A549 (cell line): ENCODE results near the gene ZBTB48. TPM values are rescaled to one million over a fixed set of nuclear protein-coding genes. Genes with fewer than 3 reads are reported as not detected.

Experiments
- ATAC-seq, 2 experiments: fragments of 200-7000 bp in 1 of 2; fragments of >200 bp in 1 of 2; cut with Nextera tagmentation in 1 of 2; cut with Tn5 transposase in 1 of 2; 3 replicates each; pipeline versions ENCODE4 v1.8.0 to v1.9.1; 2018 to 2020; ENCODE audit warnings: mild to moderate bottlenecking in 1 of 2, moderate library complexity in 1 of 2
- CTCF ChIA-PET: fragments of 300-600 bp; sonication (Branson Sonifier 250); formaldehyde crosslinking; extraction: SDS; loops from one replicate; lab custom pipeline; 2021; ENCODE audit warnings: antibody characterized with exemption, inconsistent platforms; lab: Yijun Ruan, JAX
- POLR2A ChIA-PET: fragments of 350-600 bp; formaldehyde crosslinking; extraction: SDS; loops from one replicate; lab custom pipeline; 2021; ENCODE audit warnings: antibody characterized with exemption, inconsistent platforms; lab: Yijun Ruan, JAX
- DNase-seq, 2 experiments: peaks; one replicate each; pipeline versions ENCODE4 v3.0.0 to v3.0.0-alpha.2; 2011 to 2016; ENCODE audit warnings: low read depth in 1 of 2, low spot score in 1 of 2
- FAIRE-seq: peaks from 2 replicates; lab custom pipeline; 2011; peaks lifted over from hg19 to GRCh38; lab: Jason Lieb, UNC
- H3K27ac ChIP-seq, 2 experiments: fragments of >200 bp; sonication (Bioruptor Twin); formaldehyde crosslinking; 3 replicates each; pipeline ENCODE4 v1.5.1; 2016 to 2017
- H3K4me1 ChIP-seq: fragments of >200 bp; sonication (Bioruptor Twin); formaldehyde crosslinking; 3 replicates; pipeline ENCODE4 v1.6.1; 2016
- H3K4me2 ChIP-seq: fragments of >200 bp; sonication (Bioruptor Twin); formaldehyde crosslinking; 3 replicates; pipeline ENCODE4 v1.6.1; 2016
- H3K4me3 ChIP-seq: fragments of >200 bp; sonication (Bioruptor Twin); formaldehyde crosslinking; 3 replicates; pipeline ENCODE4 v1.5.1; 2016
- H3K9me3 ChIP-seq: fragments of >200 bp; sonication (Bioruptor Twin); formaldehyde crosslinking; 3 replicates; pipeline ENCODE4 v1.6.1; 2016
- BCL3 ChIP-seq: fragments of >200 bp; sonication (Bioruptor Twin); formaldehyde crosslinking; IDR thresholded peaks from 3 replicates; pipeline ENCODE4 v1.6.1; 2016
- CTCF ChIP-seq: fragments of >200 bp; sonication (Bioruptor Twin); formaldehyde crosslinking; IDR thresholded peaks from 3 replicates; pipeline ENCODE4 v1.5.1; 2016
- FOSL2 ChIP-seq, 2 experiments: fragments of 450-650 bp in 1 of 2; fragments of >200 bp in 1 of 2; sonication (Bioruptor Twin) in 1 of 2; formaldehyde crosslinking; IDR thresholded peaks; 2 replicates each; pipeline versions ENCODE4 v1.5.0 to v1.6.1; 2016 to 2020; ENCODE audit warnings: mild to moderate bottlenecking in 1 of 2, moderate library complexity in 1 of 2
- HDAC2 ChIP-seq: fragments of 200-600 bp; sonication (generic); IDR thresholded peaks from 2 replicates; pipeline ENCODE4 v1.6.1; 2016
- HES2 ChIP-seq: fragments of >200 bp; sonication (Bioruptor Twin); formaldehyde crosslinking; IDR thresholded peaks from 2 replicates; pipeline ENCODE4 v1.6.1; 2016
- HEYL ChIP-seq: fragments of 250-450 bp; sonication (Bioruptor Pico); IDR thresholded peaks from 2 replicates; pipeline ENCODE4 v1.8.0; 2021; ENCODE audit warnings: mild to moderate bottlenecking, moderate library complexity
- HOXB5 ChIP-seq: fragments of 250-450 bp; sonication (Bioruptor Pico); IDR thresholded peaks from 2 replicates; pipeline ENCODE4 v1.5.0; 2020; ENCODE audit warnings: mild to moderate bottlenecking, moderate library complexity
- JUN ChIP-seq, 2 experiments: fragments of >200 bp; sonication (Bioruptor Twin); formaldehyde crosslinking; IDR thresholded peaks; 2 replicates in 1 of 2; 3 replicates in 1 of 2; pipeline ENCODE4 v1.6.1; 2016 to 2017
- MAZ ChIP-seq: fragments of 150-350 bp; IDR thresholded peaks from 2 replicates; pipeline ENCODE4 v1.6.1; 2014; ENCODE audit warnings: antibody characterized with exemption, low read depth, low read length, borderline replicate concordance
- MYC ChIP-seq: IDR thresholded peaks from 2 replicates; pipeline ENCODE4 v1.6.1; 2012; ENCODE audit warnings: mild to moderate bottlenecking, inconsistent platforms, low read length, improper control_type of control experiment, borderline replicate concordance
- NR3C1 ChIP-seq: fragments of >200 bp; sonication (Bioruptor Twin); formaldehyde crosslinking; IDR thresholded peaks from 3 replicates; pipeline ENCODE4 v1.6.1; 2017
- PHF8 ChIP-seq: fragments of 200-600 bp; sonication (generic); IDR thresholded peaks from 2 replicates; pipeline ENCODE4 v1.6.1; 2016; ENCODE audit warnings: low read depth, mild to moderate bottlenecking, antibody characterized with exemption, moderate library complexity, borderline replicate concordance
- RCOR1 ChIP-seq: fragments of 150-350 bp; IDR thresholded peaks from 2 replicates; pipeline ENCODE4 v1.6.1; 2014; ENCODE audit warnings: antibody characterized with exemption, low read length, low read depth
- SREBF2 ChIP-seq: fragments of 450-650 bp; IDR thresholded peaks from 2 replicates; pipeline ENCODE4 v1.6.1; 2014; ENCODE audit warnings: mild to moderate bottlenecking, moderate library complexity
- TFCP2L1 ChIP-seq: fragments of 250-450 bp; sonication (Bioruptor Pico); IDR thresholded peaks from 2 replicates; pipeline ENCODE4 v1.5.0; 2021; ENCODE audit warnings: mild to moderate bottlenecking
- ZC3H11A ChIP-seq: fragments of 450-650 bp; IDR thresholded peaks from 2 replicates; pipeline ENCODE4 v1.6.1; 2014; ENCODE audit warnings: antibody characterized with exemption, mild to moderate bottlenecking
- ZNF302 ChIP-seq: fragments of 250-450 bp; sonication (Bioruptor Pico); IDR thresholded peaks from 2 replicates; pipeline ENCODE4 v1.9.0; 2021; ENCODE audit warnings: inconsistent platforms, mild to moderate bottlenecking, moderate library complexity
- ZSCAN20 ChIP-seq: fragments of 250-450 bp; sonication (Bioruptor Pico); IDR thresholded peaks from 2 replicates; pipeline ENCODE4 v1.8.0; 2022; ENCODE audit warnings: mild to moderate bottlenecking, moderate library complexity
- WGBS: methylation state at CpG from one replicate; pipeline ENCODE4 v1.1.6; 2017; ENCODE audit errors: missing lambda C conversion rate; 5-methylcytosine and 5-hydroxymethylcytosine counted together
- polyA plus RNA-seq, 4 experiments: library from polyadenylated mRNA; depleted of rRNA in 3 of 4; stranded (reverse); fragments of >200 nt; fragmentation: RNase III in 1 of 4; extraction: RNeasy Plus Mini Kit Qiagen cat#74134 plus additional on column Dnase treatment in 1 of 4; gene quantifications; 2 replicates in 3 of 4; 3 replicates in 1 of 4; pipeline ENCODE4 v1.2.3, GENCODE V29; 2011 to 2017

Gene ZBTB48
- polyA plus RNA-seq, 2 of the 4 experiments (the other 2 are of a cell fraction) = 8.0 to 13.1 TPM

GRCh38 chr1:6594977-6595740 lies 15.4 kb downstream of the ZBTB48 start:
- FAIRE-seq (no peak), DNase-seq (no peak), ATAC-seq (no peak)
- H3K9me3 ChIP-seq = no peaks in the 10 kb centered on the region
- no peak overlapping the region for H3K27ac ChIP-seq
- H3K4me1 ChIP-seq = peaks cover 8% of the 10 kb centered on the region; the same call in 2 of the 3 replicates
- ChIA-PET CTCF (interaction anchor here (1.2 to 1.7 kb wide), 2 partner anchors 11 to 41 kb away, joined by 3 to 4 read pairs; partner anchors contain the start of gene NOL9), POLR2A (no interaction called here)
- H3K4me2 ChIP-seq = no peak overlapping the region
- TF ChIP-seq BCL3 (no peak), ZC3H11A (no peak), CTCF (no peak), HES2 (no peak), FOSL2 (IDR thresholded peaks at IDR 0.05) (no peak), FOSL2 (CRISPR knock-in tag; IDR thresholded peaks at IDR 0.05) (no peak), HEYL (CRISPR knock-in tag) (no peak), MYC (no peak), RCOR1 (no peak), HDAC2 (no peak), ZSCAN20 (CRISPR knock-in tag) (no peak), JUN (IDR thresholded peaks at IDR 0.05) (no peak)
- H3K4me3 ChIP-seq = no peak overlapping the region
- 94% methylated on average over 11 of the region's 11 CpGs for WGBS

GRCh38 chr1:6596351-6596750 lies 16.6 kb downstream of the ZBTB48 start:
- DNase-seq = no peak
- H3K27ac ChIP-seq = no peak overlapping the region
- H3K4me1 ChIP-seq = peaks cover 13% of the 10 kb centered on the region; the same call in 2 of the 3 replicates
- H3K4me3 ChIP-seq = no peak overlapping the region
- POLR2A ChIA-PET = no interaction called here
- no peak overlapping the region for H3K4me2 ChIP-seq
- no peaks in the 10 kb centered on the region for H3K9me3 ChIP-seq
- no peak for ATAC-seq
- no peak for TF ChIP-seq NR3C1
- no peak for TF ChIP-seq MAZ
- no peak for TF ChIP-seq ZNF302
- no peak for TF ChIP-seq PHF8
- TF ChIP-seq TFCP2L1 (CRISPR knock-in tag) = no peak
- TF ChIP-seq FOSL2 (IDR thresholded peaks at IDR 0.05) = no peak
- TF ChIP-seq FOSL2 (CRISPR knock-in tag; IDR thresholded peaks at IDR 0.05) = no peak
- TF ChIP-seq, all 56 proteins: peak for 0
- CTCF ChIA-PET = interaction anchor here (1.7 kb wide), 2 partner anchors 12 to 42 kb away, joined by 4 read pairs; partner anchors contain the start of genes NOL9 and TAS1R1
- 77% methylated on average over 7 of the region's 7 CpGs for WGBS
- no peak for FAIRE-seq

GRCh38 chr1:6596886-6597776 lies 17.3 kb downstream of the ZBTB48 start:
- ATAC-seq = no peak
- FAIRE-seq = no peak
- Histone ChIP-seq H3K4me1 (peaks cover 13% of the 10 kb centered on the region; the same call in 2 of the 3 replicates), H3K4me2 (no peak overlapping the region), H3K4me3 (no peak overlapping the region), H3K9me3 (no peaks in the 10 kb centered on the region), H3K27ac (no peak overlapping the region)
- TF ChIP-seq HOXB5 (CRISPR knock-in tag) = no peak
- no peak for TF ChIP-seq SREBF2
- 90% methylated on average over 7 of the region's 15 CpGs for WGBS
- ChIA-PET CTCF (interaction anchor here (1.0 to 1.7 kb wide), 3 partner anchors 11 to 43 kb away, joined by 3 to 4 read pairs (median 4); partner anchors contain the start of genes NOL9 and TAS1R1), POLR2A (no interaction called here)
- no peak for DNase-seq
